SW480 (cell line): ENCODE measurements around the gene SKAP2.

Experiments
- DNase-seq: peaks from one replicate; pipeline ENCODE4 v3.0.0-alpha.2; 2016; ENCODE audit warnings: low spot score

The SKAP2 gene

GRCh38 chr7:26696161-26696560 lies 168.2 kb downstream of the SKAP2 start:
- no peak for DNase-seq

- DNase-seq, result no peak
Observed at GRCh38 chr7:26694713-26695112, 169.7 kb downstream of the SKAP2 start.

GRCh38 chr7:26694141-26694540 lies 170.2 kb downstream of the SKAP2 start:
- DNase-seq, result no peak

GRCh38 chr7:26691886-26692285 lies 172.5 kb downstream of the SKAP2 start:
- no peak for DNase-seq

GRCh38 chr7:26691406-26691805 lies 173.0 kb downstream of the SKAP2 start:
- no peak for DNase-seq

- no peak for DNase-seq
Observed at GRCh38 chr7:26690135-26690805, 174.1 kb downstream of the SKAP2 start.

GRCh38 chr7:26688936-26689506 lies 175.4 kb downstream of the SKAP2 start:
- no peak for DNase-seq

- DNase-seq, result no peak
Observed at GRCh38 chr7:26688388-26688787, 176.0 kb downstream of the SKAP2 start.

GRCh38 chr7:26687032-26687431 lies 177.4 kb downstream of the SKAP2 start:
- no peak for DNase-seq

- DNase-seq, result peak; percentile 64
Observed at GRCh38 chr7:26686448-26686981, 177.9 kb downstream of the SKAP2 start.

- no peak for DNase-seq
Observed at GRCh38 chr7:26685606-26686005, 178.8 kb downstream of the SKAP2 start.

GRCh38 chr7:26684447-26684846 lies 179.9 kb downstream of the SKAP2 start:
- DNase-seq, result no peak

- DNase-seq, result no peak
Observed at GRCh38 chr7:26683277-26683676, 181.1 kb downstream of the SKAP2 start.

GRCh38 chr7:26681819-26682418 lies 182.5 kb downstream of the SKAP2 start:
- DNase-seq, result peak; percentile 41

- DNase-seq, result no peak
Observed at GRCh38 chr7:26680587-26680986, 183.8 kb downstream of the SKAP2 start.

GRCh38 chr7:26675143-26675887 lies 189.1 kb downstream of the SKAP2 start:
- DNase-seq, result no peak

- DNase-seq, result no peak
Observed at GRCh38 chr7:26673858-26674257, 190.5 kb downstream of the SKAP2 start.

- DNase-seq, result no peak
Observed at GRCh38 chr7:26673271-26673670, 191.1 kb downstream of the SKAP2 start.

GRCh38 chr7:26670841-26671240 lies 193.5 kb downstream of the SKAP2 start:
- no peak for DNase-seq

GRCh38 chr7:26670290-26670689 lies 194.1 kb downstream of the SKAP2 start:
- no peak for DNase-seq

GRCh38 chr7:26668821-26669220 lies 195.6 kb downstream of the SKAP2 start:
- DNase-seq, result peak; percentile 32

GRCh38 chr7:26667514-26668133 lies 196.8 kb downstream of the SKAP2 start:
- DNase-seq, result peak; percentile 99
